Effector memory CD8-positive, alpha-beta T cell (primary cell): ENCODE results near the gene PDZD2.
"Not testable (repeated sequence)": the region's sequence is repeated elsewhere in the genome, so short reads cannot be mapped to it uniquely, and the experiment has no call there.

ENCODE experiments used
- ATAC-seq: fragments of 150-1000 bp; cut with Tn5 transposase; replicated peaks from 2 replicates; pipeline ENCODE4 v1.10.0; 2021; ENCODE audit warnings: mild to moderate bottlenecking, moderate library complexity
- DNase-seq, 3 experiments: peaks; one replicate each; pipeline ENCODE4 v3.0.0; 2021
- H3K27ac Mint-ChIP-seq, 2 donors: one replicate each; pipeline ENCODE4 v1.8.0; 2022; ENCODE audit warnings: mild to moderate bottlenecking in 2 of 2, mixed read lengths in 2 of 2, moderate library complexity in 2 of 2
- H3K27me3 Mint-ChIP-seq, 2 donors: one replicate each; pipeline ENCODE4 v1.8.0; 2022; ENCODE audit warnings: mixed read lengths in 2 of 2
- H3K36me3 Mint-ChIP-seq: one replicate; pipeline ENCODE4 v1.8.0; 2022; ENCODE audit warnings: mild to moderate bottlenecking, moderate library complexity, mixed read lengths; ENCODE audit not compliant: insufficient read depth
- H3K4me1 Mint-ChIP-seq, 2 donors: one replicate each; pipeline ENCODE4 v1.8.0; 2022; ENCODE audit warnings: low read depth in 2 of 2, mixed read lengths in 2 of 2
- H3K4me3 Mint-ChIP-seq, 2 donors: one replicate each; pipeline ENCODE4 v1.8.0; 2022; ENCODE audit warnings: mild to moderate bottlenecking in 2 of 2, mixed read lengths in 2 of 2, moderate library complexity in 2 of 2
- H3K9me3 Mint-ChIP-seq, 2 donors: one replicate each; pipeline ENCODE4 v1.8.0; 2022; ENCODE audit warnings: mixed read lengths in 2 of 2

PDZD2 gene

DNA sequence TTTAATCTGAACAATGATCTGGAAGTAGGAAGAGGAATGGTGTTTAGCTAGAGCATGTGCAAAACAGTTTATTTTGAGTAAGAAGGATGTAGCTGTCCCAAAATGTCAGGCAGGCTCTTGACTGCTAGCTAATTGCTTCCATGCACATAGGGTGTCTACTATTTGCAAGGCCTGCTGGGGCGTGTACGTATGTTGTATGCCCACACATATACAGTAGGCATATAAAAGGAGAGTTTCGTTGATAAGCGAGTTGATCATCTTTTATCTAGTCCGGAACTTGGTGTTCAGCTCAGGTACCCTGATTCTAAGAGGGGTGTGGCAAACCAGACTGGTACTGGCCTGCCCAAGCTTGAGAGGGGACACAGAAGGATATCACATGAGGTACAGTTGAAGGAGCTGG, 358.0 kb downstream of the PDZD2 start:
- no peaks in the 10 kb centered on the region for H3K36me3 Mint-ChIP-seq
- no peak overlapping the region for H3K27ac Mint-ChIP-seq
- no peaks in the 10 kb centered on the region for H3K9me3 Mint-ChIP-seq
- H3K27me3 Mint-ChIP-seq = peaks cover 0 to 17% of the 10 kb centered on the region in 2 donors
- peaks cover 0 to 3% of the 10 kb centered on the region in 2 donors for H3K4me1 Mint-ChIP-seq
- DNase-seq (no peak), ATAC-seq (no peak)
- no peak overlapping the region for H3K4me3 Mint-ChIP-seq

DNA sequence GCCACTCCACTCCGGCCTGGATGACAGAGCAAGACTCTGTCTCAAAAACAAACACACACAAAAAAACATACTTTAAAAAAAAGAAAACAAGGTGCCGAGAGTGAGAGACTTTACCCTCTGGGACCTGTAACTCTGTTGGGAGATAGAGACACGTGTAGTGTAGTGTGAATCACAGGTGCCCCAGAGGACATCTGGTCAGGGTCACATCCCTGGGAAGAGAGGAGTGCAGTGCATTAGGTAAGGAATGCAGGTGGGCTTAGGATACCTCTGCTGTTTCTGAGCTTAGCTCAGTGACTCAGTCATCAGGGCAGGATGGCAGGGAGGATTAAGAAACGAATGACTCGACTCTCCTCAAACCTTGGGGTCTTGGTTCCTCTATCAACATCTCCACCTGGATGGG, 360.5 kb downstream of the PDZD2 start:
- Mint-ChIP-seq H3K4me1 (peaks cover 0 to 3% of the 10 kb centered on the region in 2 donors), H3K36me3 (no peaks in the 10 kb centered on the region), H3K27ac (no peak overlapping the region), H3K4me3 (no peak overlapping the region), H3K27me3 (peaks cover 0 to 8% of the 10 kb centered on the region in 2 donors), H3K9me3 (no peaks in the 10 kb centered on the region)
- ATAC-seq (no peak), DNase-seq (no peak)

DNA sequence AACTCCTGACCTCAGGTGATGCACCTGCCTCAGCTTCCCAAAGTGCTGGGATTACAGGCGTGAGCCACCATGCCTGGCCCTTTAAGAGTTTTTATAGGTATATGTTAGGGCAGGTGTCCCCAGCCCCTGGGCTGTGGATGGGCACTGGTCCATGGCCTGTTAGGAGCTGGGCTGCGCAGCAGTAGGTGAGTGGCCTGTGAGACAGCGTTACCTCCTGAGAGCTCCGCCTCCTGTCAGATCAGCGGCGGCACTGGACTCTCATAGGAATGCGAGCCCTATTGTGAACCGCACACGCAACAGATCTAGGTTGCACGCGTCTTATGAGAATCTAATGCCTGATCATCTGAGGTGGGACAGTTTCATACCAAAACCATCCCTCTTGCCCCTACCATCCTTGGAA, 361.8 kb downstream of the PDZD2 start:
- H3K27me3 Mint-ChIP-seq = peaks cover 0 to 3% of the 10 kb centered on the region in 2 donors
- ATAC-seq (no peak), DNase-seq (no peak)
- H3K27ac Mint-ChIP-seq = peak overlapping the region in 1 of 2 donors; percentile 35
- no peaks in the 10 kb centered on the region for H3K36me3 Mint-ChIP-seq
- no peak overlapping the region for H3K4me3 Mint-ChIP-seq
- no peaks in the 10 kb centered on the region for H3K9me3 Mint-ChIP-seq
- H3K4me1 Mint-ChIP-seq = peaks cover 0 to 1% of the 10 kb centered on the region in 2 donors

DNA sequence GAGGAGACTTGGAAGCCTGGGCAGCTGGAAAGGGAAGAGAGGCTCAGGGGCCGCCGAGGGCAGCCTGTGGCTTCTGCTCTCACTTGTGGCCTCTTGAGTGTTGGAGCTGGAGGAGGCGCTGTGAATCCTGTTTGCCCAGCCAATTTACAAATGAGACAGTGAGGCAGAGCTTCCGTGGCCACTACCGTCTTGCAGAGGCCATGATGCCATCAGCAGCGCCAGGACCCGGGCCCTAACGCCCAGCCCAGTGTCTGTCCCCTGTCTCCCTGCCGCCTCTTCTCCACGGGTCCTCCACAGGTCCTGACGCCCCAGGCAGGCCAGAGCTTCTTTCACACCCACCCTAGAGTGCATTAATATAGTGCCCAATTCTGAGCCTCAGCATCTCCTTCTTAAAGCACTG, 362.4 kb downstream of the PDZD2 start:
- no peaks in the 10 kb centered on the region for H3K4me1 Mint-ChIP-seq
- peak overlapping the region in 1 of 2 donors; percentile 35 for H3K27ac Mint-ChIP-seq
- no peak overlapping the region for H3K4me3 Mint-ChIP-seq
- H3K9me3 Mint-ChIP-seq = no peaks in the 10 kb centered on the region
- DNase-seq = no peak
- no peaks in the 10 kb centered on the region for H3K36me3 Mint-ChIP-seq
- H3K27me3 Mint-ChIP-seq = no peaks in the 10 kb centered on the region
- ATAC-seq = no peak

DNA sequence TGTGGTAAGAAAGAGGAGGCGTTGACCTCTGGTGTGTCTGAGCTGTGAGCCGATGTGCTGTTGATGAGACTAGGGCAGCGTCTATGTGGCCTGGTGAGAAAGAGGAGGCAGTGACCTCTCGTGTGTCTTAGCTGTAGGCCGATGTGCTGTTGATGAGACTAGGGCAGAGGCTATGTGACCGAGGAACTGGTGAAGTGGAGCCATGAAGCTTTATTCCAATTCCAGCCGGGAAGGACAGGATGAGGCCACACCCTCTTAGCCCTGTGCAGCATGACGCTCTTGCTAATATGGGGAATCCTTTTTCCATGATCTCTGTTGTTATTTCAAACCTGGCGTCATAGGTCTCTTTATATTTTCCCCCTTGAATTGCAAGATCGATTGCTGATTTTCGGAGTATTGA, 362.8 kb downstream of the PDZD2 start:
- ATAC-seq (no peak), DNase-seq (no peak)
- no peaks in the 10 kb centered on the region for H3K27me3 Mint-ChIP-seq
- H3K4me3 Mint-ChIP-seq = no peak overlapping the region
- H3K27ac Mint-ChIP-seq = no peak overlapping the region
- no peaks in the 10 kb centered on the region for H3K9me3 Mint-ChIP-seq
- no peaks in the 10 kb centered on the region for H3K36me3 Mint-ChIP-seq
- no peaks in the 10 kb centered on the region for H3K4me1 Mint-ChIP-seq

DNA sequence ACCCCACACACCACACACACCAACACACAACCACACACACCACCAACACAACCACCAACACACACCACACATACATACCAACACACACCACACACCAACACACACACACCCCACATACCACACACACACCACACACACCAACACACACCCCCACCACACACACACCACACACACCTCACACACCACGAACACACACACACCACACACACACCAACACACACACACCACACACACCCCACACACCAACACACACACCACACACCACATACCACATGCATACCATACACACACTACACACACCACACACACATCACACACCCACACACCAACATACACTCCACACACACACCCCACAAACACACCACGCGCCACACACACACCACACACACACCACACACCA, 363.8 kb downstream of the PDZD2 start:
- Mint-ChIP-seq H3K27me3 (no peaks in the 10 kb centered on the region), H3K4me1 (no peaks in the 10 kb centered on the region), H3K36me3 (no peaks in the 10 kb centered on the region), H3K4me3 (no peak overlapping the region), H3K27ac (no peak overlapping the region), H3K9me3 (no peaks in the 10 kb centered on the region)
- ATAC-seq = no peak
- DNase-seq = no peak

DNA sequence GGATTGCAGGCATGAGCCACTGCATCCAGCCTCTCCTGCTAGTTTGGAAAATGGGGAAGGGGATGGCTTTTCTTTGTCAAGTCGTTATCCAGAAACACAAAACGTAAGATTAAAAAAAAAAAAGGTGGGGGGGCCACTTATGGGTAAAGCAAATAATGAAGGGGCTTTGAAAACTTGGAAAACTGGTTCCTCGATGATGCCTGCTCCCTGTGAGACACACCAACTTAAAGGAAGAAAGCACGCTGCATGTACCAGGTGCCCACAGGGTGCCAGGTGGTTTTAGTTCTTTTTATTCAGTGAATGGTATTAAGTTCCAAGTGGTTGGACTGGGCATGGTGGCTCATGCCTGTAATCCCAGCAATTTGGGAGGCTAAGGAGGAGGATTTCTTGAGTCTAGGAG, 365.1 kb downstream of the PDZD2 start:
- Mint-ChIP-seq H3K27me3 (no peaks in the 10 kb centered on the region), H3K4me3 (no peak overlapping the region), H3K9me3 (no peaks in the 10 kb centered on the region), H3K4me1 (no peaks in the 10 kb centered on the region), H3K27ac (no peak overlapping the region), H3K36me3 (no peaks in the 10 kb centered on the region)
- ATAC-seq (no peak), DNase-seq (no peak)

DNA sequence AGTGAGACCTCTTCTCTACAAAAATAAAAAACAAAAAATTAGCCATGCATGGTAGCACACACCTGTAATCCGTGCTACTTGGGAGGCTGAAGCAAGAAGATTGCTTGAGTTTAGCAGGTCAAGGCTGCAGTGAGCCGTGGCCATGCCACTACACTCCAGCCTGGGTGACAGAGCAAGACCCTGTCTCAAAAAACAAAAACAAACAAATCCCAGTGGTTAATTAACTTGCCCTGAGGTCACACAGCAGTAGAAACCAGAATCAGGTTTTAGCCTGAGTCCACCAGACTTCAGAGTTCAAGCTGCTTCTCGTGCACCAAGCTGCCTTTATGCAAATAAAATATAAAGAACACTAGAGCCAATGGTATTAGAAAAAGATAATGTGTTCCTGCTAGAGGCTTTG, 365.5 kb downstream of the PDZD2 start:
- Mint-ChIP-seq H3K27ac (no peak overlapping the region), H3K9me3 (no peaks in the 10 kb centered on the region), H3K4me1 (no peaks in the 10 kb centered on the region), H3K4me3 (no peak overlapping the region), H3K27me3 (no peaks in the 10 kb centered on the region), H3K36me3 (no peaks in the 10 kb centered on the region)
- no peak for DNase-seq
- ATAC-seq = no peak

DNA sequence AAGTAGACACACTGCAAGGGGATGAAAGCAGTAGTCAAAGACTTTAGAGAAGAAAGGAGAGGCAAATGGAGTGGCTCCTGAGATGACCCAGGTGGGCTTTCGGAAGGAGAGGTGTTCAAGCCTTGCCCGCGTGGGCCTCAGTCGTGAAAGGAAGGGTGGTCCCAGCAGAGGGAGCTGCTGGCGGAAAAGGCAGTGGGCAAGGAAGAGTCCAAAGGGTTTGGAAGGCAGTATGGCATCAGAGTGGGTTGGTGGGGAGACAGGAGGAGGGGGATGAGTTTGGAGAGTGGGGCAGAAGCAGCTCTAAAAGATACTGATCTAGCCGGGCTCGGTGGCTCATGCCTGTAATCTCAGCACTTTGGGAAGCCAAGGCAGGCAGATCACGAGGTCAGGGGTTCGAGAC, 369.8 kb downstream of the PDZD2 start:
- Mint-ChIP-seq H3K9me3 (no peaks in the 10 kb centered on the region), H3K36me3 (no peaks in the 10 kb centered on the region), H3K27ac (no peak overlapping the region), H3K27me3 (peaks cover 6% of the 10 kb centered on the region in 2 donors), H3K4me3 (no peak overlapping the region), H3K4me1 (no peaks in the 10 kb centered on the region)
- DNase-seq (no peak), ATAC-seq (no peak)

DNA sequence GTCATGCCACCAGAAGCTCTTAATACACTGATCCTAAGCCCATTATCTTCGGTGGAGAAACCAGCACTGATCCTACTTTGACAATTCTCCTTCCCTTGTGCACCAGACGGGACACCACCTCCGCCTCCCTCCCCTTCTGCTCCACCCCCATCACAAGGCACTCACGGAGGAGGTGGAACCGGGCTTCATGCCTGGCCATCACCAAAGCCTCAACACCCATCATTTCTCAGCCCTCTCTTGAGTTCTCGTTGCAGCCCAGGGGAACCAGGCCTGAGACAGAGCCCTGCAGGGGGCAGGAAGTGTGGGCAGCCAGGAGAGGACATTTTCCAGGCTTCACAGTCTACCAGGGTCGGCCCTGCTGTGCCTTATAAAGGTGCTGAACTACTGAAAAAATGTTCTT, 374.7 kb downstream of the PDZD2 start:
- Mint-ChIP-seq H3K9me3 (no peaks in the 10 kb centered on the region), H3K4me3 (no peak overlapping the region)

DNA sequence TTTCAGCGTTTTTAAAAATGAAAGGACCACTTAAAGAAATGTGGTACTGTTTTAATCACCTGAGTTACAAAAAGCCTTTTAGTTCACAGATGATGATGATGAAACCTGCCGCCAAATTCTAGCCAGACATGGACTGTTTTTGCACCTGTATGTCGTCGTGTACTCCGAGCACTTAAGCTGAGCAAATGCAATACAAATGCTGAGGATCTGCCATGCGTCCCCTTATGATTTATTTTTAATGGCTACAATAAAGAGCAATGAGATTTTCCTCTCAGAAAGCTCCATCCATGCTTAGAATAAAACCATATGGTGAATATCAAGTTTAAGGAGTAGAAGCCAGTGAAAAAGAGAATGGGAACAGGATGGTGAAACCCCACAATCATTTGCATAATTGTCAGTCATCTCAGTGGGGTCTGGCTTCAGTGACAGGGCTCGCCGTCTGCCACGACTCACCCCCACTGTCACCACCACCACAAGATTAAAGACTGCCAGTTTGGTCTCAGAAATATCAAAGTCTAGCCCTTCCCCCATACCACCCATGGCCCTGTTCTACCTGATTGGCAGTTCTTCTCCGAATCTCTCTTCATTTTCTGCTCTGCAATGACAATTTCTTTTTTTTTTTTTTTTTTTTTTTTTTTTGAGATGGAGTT, 375.3 kb downstream of the PDZD2 start:
- no peak for ATAC-seq
- Mint-ChIP-seq H3K36me3 (no peaks in the 10 kb centered on the region), H3K27ac (no peak overlapping the region), H3K27me3 (peaks cover 15 to 23% of the 10 kb centered on the region in 2 donors), H3K4me1 (no peaks in the 10 kb centered on the region), H3K9me3 (no peaks in the 10 kb centered on the region), H3K4me3 (no peak overlapping the region)
- no peak for DNase-seq

More for the DNA sequence above, 374.7 kb downstream of the PDZD2 start:
- ATAC-seq = no peak
- DNase-seq = no peak
- Mint-ChIP-seq H3K27ac (no peak overlapping the region), H3K4me1 (no peaks in the 10 kb centered on the region), H3K27me3 (peaks cover 15 to 23% of the 10 kb centered on the region in 2 donors), H3K36me3 (no peaks in the 10 kb centered on the region)

DNA sequence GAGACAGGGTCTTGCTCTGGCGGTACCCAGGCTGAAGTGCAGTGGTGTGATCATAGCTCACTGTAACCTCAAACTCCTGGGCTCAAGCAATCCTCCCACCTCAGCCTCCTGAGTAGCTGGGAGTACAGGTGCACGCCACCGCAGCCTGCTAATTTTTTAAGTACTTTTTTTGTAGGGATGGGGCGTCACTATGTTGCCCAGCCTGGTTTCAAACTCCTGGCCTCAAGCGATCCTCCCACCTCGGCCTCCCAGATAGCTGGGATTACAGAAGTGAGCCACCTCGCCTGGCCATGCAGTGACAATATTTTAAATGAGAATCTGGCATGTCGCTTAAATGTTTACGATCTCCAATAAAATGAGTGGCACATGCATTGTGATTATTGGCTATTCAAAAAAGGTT, 376.3 kb downstream of the PDZD2 start:
- H3K27ac Mint-ChIP-seq, DNase-seq, ATAC-seq, H3K36me3 Mint-ChIP-seq, H3K4me1 Mint-ChIP-seq, H3K4me3 Mint-ChIP-seq, H3K9me3 Mint-ChIP-seq: not testable (repeated sequence)
- H3K27me3 Mint-ChIP-seq = peaks cover 15 to 23% of the 10 kb centered on the region in 2 donors

DNA sequence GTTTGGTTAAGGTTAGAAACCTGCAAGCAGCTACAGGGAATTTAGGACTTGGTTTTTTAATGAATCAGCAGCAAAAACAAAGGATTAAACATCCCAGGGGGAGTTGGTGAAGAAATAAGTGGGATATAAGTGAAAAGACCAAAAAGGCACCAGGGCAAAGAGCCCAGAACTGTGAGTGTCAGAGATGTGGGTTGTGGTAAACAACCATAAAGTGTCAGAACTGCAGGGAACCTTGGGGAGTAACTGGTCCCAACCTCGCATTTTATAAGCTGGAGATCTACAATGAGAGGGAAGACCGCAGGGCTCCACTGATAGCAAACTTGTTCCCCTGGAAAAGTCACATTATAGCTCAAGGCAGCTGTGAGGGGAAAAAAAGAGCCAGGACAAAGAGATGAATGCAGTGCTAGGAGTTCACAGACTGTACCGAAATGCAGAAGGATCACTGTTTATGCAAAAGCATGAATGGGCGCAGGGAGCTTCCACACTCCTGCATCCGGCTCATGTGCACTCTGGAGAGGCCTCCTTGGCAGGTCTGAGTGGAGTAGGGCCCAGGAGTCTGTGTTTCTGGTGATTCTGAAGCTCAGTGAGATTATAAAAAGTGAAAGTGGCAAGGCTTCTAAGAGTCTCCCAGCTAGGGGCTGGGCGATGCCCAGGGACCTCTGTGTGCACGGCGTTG, 378.9 kb downstream of the PDZD2 start:
- H3K27ac Mint-ChIP-seq = peak overlapping the region in 1 of 2 donors; percentile 24
- H3K4me3 Mint-ChIP-seq = peak overlapping the region in 1 of 2 donors; percentile 5
- ATAC-seq (no peak), DNase-seq (no peak)
- H3K4me1 Mint-ChIP-seq = no peaks in the 10 kb centered on the region
- H3K9me3 Mint-ChIP-seq = no peaks in the 10 kb centered on the region
- no peaks in the 10 kb centered on the region for H3K36me3 Mint-ChIP-seq
- peaks cover 9 to 28% of the 10 kb centered on the region in 2 donors for H3K27me3 Mint-ChIP-seq
